ENCODE results near the gene ASB16.
"Not testable (repeated sequence)": the region's sequence is repeated elsewhere in the genome, so short reads cannot be mapped to it uniquely, and the experiment has no call there.

Gene ASB16, protein sequence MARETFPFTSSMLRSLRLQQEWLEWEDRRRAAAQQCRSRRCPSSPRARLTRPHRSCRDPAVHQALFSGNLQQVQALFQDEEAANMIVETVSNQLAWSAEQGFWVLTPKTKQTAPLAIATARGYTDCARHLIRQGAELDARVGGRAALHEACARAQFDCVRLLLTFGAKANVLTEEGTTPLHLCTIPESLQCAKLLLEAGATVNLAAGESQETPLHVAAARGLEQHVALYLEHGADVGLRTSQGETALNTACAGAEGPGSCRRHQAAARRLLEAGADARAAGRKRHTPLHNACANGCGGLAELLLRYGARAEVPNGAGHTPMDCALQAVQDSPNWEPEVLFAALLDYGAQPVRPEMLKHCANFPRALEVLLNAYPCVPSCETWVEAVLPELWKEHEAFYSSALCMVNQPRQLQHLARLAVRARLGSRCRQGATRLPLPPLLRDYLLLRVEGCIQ

DNA sequence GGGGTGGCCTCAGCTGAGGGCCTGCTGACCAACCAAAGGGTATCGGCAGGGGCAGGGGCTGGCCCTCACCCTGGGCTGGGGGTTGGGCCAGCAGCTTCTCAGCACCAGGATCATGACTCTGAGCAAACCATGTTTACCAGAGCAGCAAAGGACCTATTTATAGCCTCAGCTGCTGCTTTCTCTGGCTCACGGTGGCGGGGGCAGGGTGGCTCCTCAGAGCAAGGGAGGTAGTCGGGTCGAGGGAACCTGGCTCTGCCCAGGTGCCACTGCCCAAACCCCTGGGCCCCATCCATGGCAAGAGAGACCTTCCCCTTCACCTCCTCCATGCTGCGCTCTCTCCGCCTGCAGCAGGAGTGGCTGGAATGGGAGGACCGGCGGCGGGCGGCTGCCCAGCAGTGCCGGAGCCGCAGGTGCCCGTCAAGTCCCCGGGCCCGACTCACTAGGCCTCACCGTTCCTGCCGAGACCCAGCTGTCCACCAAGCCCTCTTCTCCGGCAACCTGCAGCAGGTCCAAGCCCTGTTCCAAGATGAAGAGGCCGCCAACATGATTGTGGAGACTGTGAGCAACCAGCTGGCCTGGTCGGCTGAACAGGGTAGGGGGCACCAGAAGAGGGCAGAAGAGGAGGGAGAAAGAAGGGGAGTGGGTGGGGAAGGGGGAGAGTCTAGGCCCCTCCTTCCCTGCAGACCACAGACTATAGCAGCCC is at the start of gene ASB16:
ASB16 (plus strand) TSS at position 206 of the 703 bp plus-strand sequence; CDS start at position 292, 86 bp downstream.
- peak; percentile 27 for DNase-seq

- DNase-seq: peak; percentile 64
Measured at GRCh38 chr17:44120851-44121605, 49.5 kb upstream of the ASB16 start.

DNA sequence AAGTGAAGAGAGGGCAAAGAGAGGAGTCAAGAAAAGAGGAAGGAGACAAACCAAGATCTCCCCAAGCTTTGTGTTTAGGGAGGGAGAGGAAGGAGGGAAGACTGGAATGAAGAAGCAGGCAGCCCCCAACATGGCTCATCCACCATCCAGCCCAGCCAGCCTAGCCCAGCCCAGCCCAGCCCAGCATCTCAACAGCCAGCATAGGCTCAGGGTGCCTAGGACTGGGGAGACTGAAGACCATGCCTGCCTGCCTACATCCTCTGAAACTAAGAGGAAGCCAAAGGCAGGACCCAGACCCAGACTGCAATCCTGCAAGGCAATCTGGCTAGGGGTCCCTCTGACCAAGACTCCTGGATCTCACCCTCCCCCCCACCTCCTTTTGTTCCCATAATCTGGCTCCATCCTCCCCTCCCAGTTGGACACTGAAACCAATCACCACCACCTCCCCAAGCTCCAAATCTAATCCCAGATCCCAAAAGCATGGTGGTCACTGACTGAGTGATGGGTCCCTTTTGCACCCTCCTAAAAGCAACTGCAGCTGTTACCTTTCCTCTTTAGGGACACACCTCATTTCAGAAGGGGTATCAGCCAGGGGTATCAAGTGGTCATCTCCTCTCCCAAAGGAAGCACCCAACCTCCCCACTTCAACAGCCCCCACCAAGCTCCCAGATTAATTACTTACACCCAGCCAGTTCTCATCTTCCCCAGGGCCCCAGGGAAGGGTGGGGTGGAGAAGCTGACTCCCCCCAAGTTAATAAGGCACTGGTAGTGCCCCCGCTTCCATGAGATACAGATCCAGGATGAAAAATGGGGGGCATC is 48.3 kb upstream of the ASB16 start:
- DNase-seq: no peak

GRCh38 chr17:44122816-44123355 is 47.6 kb upstream of the ASB16 start:
- DNase-seq: no peak

- peak; percentile 90 for DNase-seq
Measured at GRCh38 chr17:44123356-44124117, 47.0 kb upstream of the ASB16 start, which contains the start of gene HDAC5. HDAC5 (minus strand) TSS chr17:44123641; CDS start chr17:44117515, 6,126 bp downstream.

DNA sequence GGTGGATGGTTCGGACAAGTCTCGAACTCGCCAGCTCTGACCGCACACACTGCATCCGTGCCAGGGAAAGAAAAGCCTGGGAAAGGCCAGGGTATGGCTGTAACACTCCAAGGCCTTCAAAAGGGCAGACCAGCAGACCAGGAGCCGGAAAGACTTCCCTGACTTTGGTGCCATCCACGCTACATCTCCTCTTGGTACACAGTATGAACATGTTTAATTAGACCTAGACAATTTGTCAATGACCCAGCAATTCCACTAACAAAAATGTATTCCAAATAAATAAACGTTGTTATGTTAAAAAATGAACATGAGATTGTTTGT is 46.4 kb upstream of the ASB16 start:
- no peak for DNase-seq

GRCh38 chr17:44128383-44128782 is 42.1 kb upstream of the ASB16 start:
- DNase-seq: no peak

DNA sequence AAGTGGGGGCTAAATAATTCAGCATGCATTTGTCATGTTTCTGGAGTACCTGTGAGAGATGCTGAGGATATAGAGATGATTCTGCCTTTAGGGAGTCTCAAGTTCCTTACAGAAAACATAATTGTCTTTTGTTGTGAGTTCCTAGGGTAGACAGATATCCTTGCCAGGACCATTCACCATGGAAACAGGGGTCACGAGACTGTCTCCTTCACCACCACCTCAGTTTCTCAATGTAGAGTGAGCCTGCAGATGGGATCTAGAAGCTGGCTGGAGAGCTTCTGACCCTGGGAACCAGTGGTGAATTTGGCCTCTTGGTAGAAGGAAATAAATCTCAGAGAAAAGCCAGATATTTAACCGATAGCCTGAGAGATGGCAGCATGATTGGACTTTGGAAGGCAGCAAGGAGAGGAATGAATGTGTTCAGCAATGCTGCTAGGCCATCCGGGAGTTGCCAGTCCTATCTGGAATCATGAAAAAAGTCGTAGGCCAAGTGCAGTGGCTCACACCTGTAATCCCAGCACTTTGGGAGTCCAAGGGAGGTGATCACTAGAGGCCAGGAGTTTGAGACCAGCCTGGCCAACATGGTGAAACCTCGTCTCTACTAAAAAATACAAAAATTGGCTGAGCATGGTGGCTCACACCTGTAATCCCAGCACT is 39.7 kb upstream of the ASB16 start:
- no peak for DNase-seq

DNA sequence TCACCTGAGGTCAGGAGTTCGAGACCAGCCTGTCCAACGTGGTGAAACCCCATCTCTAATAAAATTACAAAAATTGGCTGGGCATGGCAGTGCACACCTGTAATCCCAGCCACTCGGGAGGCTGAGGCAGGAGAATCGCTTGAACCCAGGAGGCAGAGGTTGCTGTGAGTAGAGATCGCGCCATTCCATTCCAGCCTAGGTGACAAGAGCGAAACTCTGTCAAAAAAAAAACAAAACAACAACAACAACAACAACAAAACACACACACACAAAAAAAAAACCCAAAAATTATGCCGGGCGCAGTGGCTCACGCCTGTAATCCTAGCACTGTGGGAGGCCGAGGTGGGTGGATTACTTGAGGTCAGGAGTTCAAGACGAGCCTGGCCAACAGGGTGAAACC is 39.1 kb upstream of the ASB16 start:
- not testable (repeated sequence) for DNase-seq

GRCh38 chr17:44132275-44132821 is 38.2 kb upstream of the ASB16 start:
- DNase-seq: no peak

- no peak for DNase-seq
Measured at GRCh38 chr17:44133918-44134476, 36.5 kb upstream of the ASB16 start.

DNA sequence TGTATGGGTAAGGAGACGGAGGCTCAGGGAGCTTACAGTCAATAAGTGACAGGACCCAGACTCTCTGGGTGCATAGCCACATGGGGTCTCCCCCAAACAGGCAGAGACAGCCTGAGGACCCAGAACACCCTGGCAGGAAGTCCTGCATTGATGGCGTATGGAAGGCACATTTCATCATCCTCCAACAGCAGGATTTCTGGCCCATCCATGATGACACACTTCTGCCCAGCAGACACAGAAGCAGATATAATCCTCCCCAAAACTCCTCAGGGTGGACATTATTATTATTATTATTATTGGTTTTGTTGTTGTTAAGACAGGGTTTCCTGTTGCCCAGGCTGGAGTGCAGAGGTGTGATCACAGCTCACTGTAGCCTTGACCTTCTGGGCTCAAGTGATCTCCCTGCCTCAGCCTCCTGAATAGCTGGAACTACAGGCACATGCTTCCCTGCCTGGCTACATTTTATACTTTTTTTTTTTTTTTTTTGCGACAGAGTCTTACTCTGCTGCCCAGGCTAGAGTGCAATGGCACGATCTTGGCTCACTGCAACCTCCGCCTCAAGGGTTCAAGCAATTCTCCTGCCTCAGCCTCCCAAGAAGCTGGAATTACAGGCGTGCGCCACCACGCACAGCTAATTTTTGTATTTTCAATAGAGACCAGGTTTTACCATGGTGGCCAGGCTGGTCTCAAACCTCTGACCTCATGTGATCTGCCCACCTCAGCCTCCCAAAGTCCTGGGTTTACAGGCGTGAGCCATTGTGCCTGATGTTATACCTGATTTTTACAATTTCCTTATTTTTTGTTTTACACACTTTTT is 35.5 kb upstream of the ASB16 start:
- no peak for DNase-seq

- DNase-seq: peak; percentile 67
Measured at GRCh38 chr17:44137891-44138709, 32.4 kb upstream of the ASB16 start.

DNA sequence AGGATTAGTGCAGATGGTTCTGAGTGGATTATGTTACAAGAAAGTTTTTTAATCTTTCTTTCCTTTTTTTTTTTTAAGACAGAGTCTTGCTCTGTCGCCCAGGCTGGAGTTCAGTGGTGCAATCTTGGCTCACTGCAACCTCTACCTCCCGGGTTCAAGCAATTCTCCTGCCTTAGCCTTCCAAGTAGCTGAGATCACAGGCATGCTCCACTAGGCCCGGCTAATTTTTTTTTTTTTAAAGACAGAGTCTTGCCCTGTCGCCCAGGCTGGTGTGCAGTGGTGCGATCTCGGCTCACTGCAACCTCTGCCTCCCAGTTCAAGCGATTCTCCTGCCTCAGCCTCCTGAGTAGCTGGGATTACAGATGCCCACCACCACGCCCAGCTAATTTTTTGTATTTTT is 26.6 kb upstream of the ASB16 start:
- DNase-seq: not testable (repeated sequence)

DNA sequence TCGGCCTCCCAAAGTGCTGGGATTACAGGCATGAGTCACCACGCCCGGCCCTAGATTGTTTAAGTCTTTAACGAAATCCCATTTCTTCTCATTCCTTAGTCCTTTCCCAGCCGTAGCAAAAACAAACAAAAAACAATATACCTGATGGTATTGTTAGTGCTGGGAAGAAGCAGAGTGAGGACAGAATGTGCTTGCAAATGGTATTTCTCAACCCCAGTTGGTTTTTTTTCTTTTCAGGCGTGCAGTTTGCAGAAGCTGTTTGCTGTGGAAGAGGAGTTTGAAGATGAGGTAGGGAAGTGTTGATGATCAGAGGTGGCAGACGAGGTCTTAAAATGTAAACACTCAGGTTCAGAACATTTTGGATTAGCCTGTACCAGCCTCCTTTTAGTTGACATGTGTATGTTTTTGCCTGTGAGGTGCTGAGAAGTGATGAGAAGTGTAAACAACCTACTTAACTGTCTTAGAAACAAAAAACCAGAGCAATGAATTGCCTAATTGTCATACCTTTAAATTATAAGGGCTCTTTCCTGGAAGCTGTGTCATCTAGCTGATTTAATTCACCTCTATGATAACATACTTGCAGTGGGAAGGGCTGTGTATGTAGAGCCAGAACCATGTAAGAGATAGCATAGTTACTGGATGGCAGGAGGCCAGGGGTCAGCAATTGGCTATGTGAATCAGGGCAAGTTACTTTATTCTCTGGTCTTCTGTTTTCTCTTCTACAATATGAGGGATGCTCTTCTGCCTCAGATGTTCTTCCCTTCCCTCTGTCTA is 25.4 kb upstream of the ASB16 start:
- DNase-seq: no peak

DNA sequence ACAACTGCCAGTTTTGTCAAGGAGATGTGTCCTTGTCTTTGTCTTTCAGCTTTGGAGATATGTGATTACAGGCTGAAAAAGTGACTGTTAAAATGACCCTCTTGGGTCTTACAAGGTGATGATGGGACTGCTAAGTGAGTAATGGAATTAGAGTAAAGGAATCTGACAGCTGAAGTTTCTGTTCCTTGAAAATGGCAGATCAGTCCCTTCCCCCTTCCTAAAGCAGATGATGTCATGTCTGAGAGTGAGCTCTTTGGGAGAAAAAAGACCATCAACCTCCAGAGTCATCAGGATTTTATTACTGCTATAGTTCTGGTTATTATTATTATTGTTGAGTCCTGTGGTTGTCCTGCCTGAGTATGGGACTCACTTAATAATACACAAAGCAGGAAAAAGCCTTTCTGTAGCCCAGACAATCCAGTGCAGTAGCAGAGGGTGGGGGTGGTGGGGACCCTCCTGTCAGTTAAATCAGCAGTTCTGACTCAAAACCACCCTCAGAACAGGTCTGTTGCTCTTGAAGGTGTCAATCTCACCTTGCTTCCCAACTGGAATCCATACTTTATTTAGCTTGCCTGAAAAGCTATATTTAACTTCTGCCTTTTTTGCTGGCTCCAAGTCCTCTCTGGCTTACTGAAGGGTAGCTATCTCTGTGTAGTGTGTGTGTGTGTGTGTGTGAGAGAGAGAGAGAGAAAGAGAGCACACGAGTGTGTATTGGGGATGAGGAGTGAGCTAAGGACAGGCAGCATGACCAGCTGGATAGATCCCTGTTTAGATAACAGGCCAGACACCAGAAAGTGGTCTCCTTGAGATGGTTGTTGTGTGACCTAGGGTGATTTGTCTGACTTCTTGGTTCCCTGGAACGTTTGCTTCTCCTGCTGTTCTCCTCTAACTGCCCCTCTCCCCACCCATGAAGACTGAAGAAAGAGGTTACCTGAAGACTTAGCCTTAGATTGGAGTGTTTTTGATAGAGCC is 23.8 kb upstream of the ASB16 start:
- no peak for DNase-seq
